HepG2 (cell line): ENCODE measurements around the gene MRPL58. TPM values are rescaled to one million over a fixed set of nuclear protein-coding genes. Genes with fewer than 3 reads are reported as not detected.

Source experiments
- FOSL1 ChIP-seq: sonication (generic); formaldehyde crosslinking; IDR thresholded peaks from 2 replicates; pipeline ENCODE4 v1.9.0; 2021; ENCODE audit warnings: missing genetic modification reagents, borderline replicate concordance
- GLI4 ChIP-seq: sonication (generic); formaldehyde crosslinking; IDR thresholded peaks from 2 replicates; pipeline ENCODE4 v1.5.1; 2020; ENCODE audit warnings: missing genetic modification reagents, mild to moderate bottlenecking, moderate library complexity, borderline replicate concordance
- JDP2 ChIP-seq: sonication (generic); formaldehyde crosslinking; IDR thresholded peaks from 2 replicates; pipeline ENCODE4 v1.8.1; 2022; ENCODE audit warnings: missing genetic modification reagents, borderline replicate concordance
- MBD4 ChIP-seq: IDR thresholded peaks from 2 replicates; pipeline ENCODE4 v1.6.1; 2012; ENCODE audit warnings: low read length, inconsistent platforms, borderline replicate concordance
- MNT ChIP-seq: fragments of 450-650 bp; IDR thresholded peaks from 2 replicates; pipeline ENCODE4 v1.6.1; 2016
- NR2F2 ChIP-seq: IDR thresholded peaks from 2 replicates; pipeline ENCODE4 v1.6.1; 2012; ENCODE audit warnings: low read depth, inconsistent platforms, borderline replicate concordance
- NR2F6 ChIP-seq, 2 experiments: IDR thresholded peaks; 2 replicates each; pipeline ENCODE4 v1.6.1; 2016; ENCODE audit warnings: antibody characterized with exemption in 1 of 2, mild to moderate bottlenecking in 1 of 2
- PRPF4 ChIP-seq: fragments of 200-400 bp; formaldehyde crosslinking; IDR thresholded peaks from 2 replicates; pipeline ENCODE4 v1.6.1; 2016; ENCODE audit warnings: low read length, low read depth; ENCODE audit not compliant: poor library complexity, severe bottlenecking
- SNAPC2 ChIP-seq: sonication (generic); formaldehyde crosslinking; IDR thresholded peaks from 2 replicates; pipeline ENCODE4 v1.8.1; 2022; ENCODE audit warnings: mild to moderate bottlenecking, missing genetic modification reagents
- SUZ12 ChIP-seq: fragments of 150-350 bp; IDR thresholded peaks from 2 replicates; pipeline ENCODE4 v1.6.1; 2014; ENCODE audit warnings: low read depth, low read length
- TEAD3 ChIP-seq: optimal IDR thresholded peaks from 2 replicates; pipeline ENCODE3; 2016; ENCODE audit warnings: borderline replicate concordance
- ZFP36L1 ChIP-seq: sonication (generic); formaldehyde crosslinking; IDR thresholded peaks from 2 replicates; pipeline ENCODE4 v1.8.0; 2022; ENCODE audit warnings: mild to moderate bottlenecking, missing genetic modification reagents, moderate library complexity
- ZMYM2 ChIP-seq: sonication (generic); formaldehyde crosslinking; IDR thresholded peaks from 2 replicates; pipeline ENCODE4 v1.8.0; 2022; ENCODE audit warnings: mild to moderate bottlenecking, missing genetic modification reagents
- ZNF12 ChIP-seq: sonication (generic); formaldehyde crosslinking; IDR thresholded peaks from 2 replicates; pipeline ENCODE4 v1.5.0; 2020; ENCODE audit warnings: missing genetic modification reagents
- ZNF34 ChIP-seq: sonication (generic); formaldehyde crosslinking; IDR thresholded peaks from 2 replicates; pipeline ENCODE4 v1.4.0; 2020; ENCODE audit warnings: mild to moderate bottlenecking, missing genetic modification reagents, borderline replicate concordance
- ZNF552 ChIP-seq: sonication (generic); formaldehyde crosslinking; IDR thresholded peaks from 2 replicates; pipeline ENCODE4 v1.9.0; 2022; ENCODE audit warnings: missing genetic modification reagents, mild to moderate bottlenecking, borderline replicate concordance
- ZNF607 ChIP-seq: sonication (generic); formaldehyde crosslinking; IDR thresholded peaks from 2 replicates; pipeline ENCODE4 v1.5.1; 2020; ENCODE audit warnings: missing genetic modification reagents, mild to moderate bottlenecking, borderline replicate concordance
- ZNF615 ChIP-seq: sonication (generic); formaldehyde crosslinking; IDR thresholded peaks from 2 replicates; pipeline ENCODE4 v1.5.0; 2020; ENCODE audit warnings: mild to moderate bottlenecking, missing genetic modification reagents, borderline replicate concordance
- ZNF740 ChIP-seq: sonication (generic); formaldehyde crosslinking; IDR thresholded peaks from 2 replicates; pipeline ENCODE4 v1.4.0; 2020; ENCODE audit warnings: missing genetic modification reagents
- ZNF747 ChIP-seq: sonication (generic); formaldehyde crosslinking; IDR thresholded peaks from 2 replicates; pipeline ENCODE4 v1.8.1; 2023; ENCODE audit warnings: missing genetic modification reagents, mild to moderate bottlenecking, borderline replicate concordance
- ZNF75D ChIP-seq: sonication (generic); formaldehyde crosslinking; IDR thresholded peaks from 2 replicates; pipeline ENCODE4 v1.8.1; 2023; ENCODE audit warnings: missing genetic modification reagents, mild to moderate bottlenecking, borderline replicate concordance
- ZNF784 ChIP-seq: sonication (generic); formaldehyde crosslinking; IDR thresholded peaks from 2 replicates; pipeline ENCODE4 v1.5.1; 2020; ENCODE audit warnings: missing genetic modification reagents, mild to moderate bottlenecking, borderline replicate concordance
- ZZZ3 ChIP-seq: sonication (generic); formaldehyde crosslinking; IDR thresholded peaks from 2 replicates; pipeline ENCODE4 v1.4.0; 2020; ENCODE audit warnings: missing genetic modification reagents, mild to moderate bottlenecking, borderline replicate concordance
- polyA plus RNA-seq, 8 experiments: library from polyadenylated mRNA; depleted of rRNA in 3 of 8; stranded (reverse) in 7 of 8; unstranded in 1 of 8; fragments of >200 nt; fragmentation: Illumina TruSeq in 4 of 8; extraction: Trizol in 4 of 8; gene quantifications; 2 replicates each; pipeline versions ENCODE4 v1.2.1 to v1.2.3, GENCODE V29; 2011 to 2016; ENCODE audit warnings: low read depth in 4 of 8, missing spikeins in 1 of 8, mixed read lengths in 1 of 8; ENCODE audit not compliant: insufficient read depth in 1 of 8
- total RNA-seq, 5 experiments: library from RNA; depleted of rRNA; stranded (reverse); fragments of >200 nt; fragmentation: Illumina TruSeq; extraction: Trizol; gene quantifications; 2 replicates each; pipeline ENCODE4 v1.2.3, GENCODE V29; 2016; ENCODE audit warnings: low read depth in 1 of 5
- TF ChIP-seq, protein P1 (sequence below): sonication (generic); formaldehyde crosslinking; IDR thresholded peaks from 2 replicates; pipeline ENCODE4 v1.4.0; 2020; ENCODE audit warnings: missing genetic modification reagents, borderline replicate concordance

The MRPL58 gene
- total and polyA plus RNA-seq, 2 of the 13 experiments (the other 11 are each of a cell fraction or from before 2014, with no cell fraction given) = 44.9 to 68.9 TPM

- TF ChIP-seq ZNF615 = peak; percentile 96; the same call in 1 of the 2 replicates
- no peak for TF ChIP-seq NR2F6 (IDR thresholded peaks at IDR 0.05)
- TF ChIP-seq NR2F6 (CRISPR knock-in tag; IDR thresholded peaks at IDR 0.05) = no peak; the same call in 1 of the 2 replicates
- TF ChIP-seq ZMYM2 (CRISPR knock-in tag) = peak; percentile 80
- TF ChIP-seq TEAD3 (CRISPR knock-in tag) = peak; percentile 86
- TF ChIP-seq JDP2 (CRISPR knock-in tag) = no peak
- 0 out of 2 replicates have a peak, but pooled peaks have one; percentile 15 for TF ChIP-seq SUZ12
- TF ChIP-seq, protein P1, sequence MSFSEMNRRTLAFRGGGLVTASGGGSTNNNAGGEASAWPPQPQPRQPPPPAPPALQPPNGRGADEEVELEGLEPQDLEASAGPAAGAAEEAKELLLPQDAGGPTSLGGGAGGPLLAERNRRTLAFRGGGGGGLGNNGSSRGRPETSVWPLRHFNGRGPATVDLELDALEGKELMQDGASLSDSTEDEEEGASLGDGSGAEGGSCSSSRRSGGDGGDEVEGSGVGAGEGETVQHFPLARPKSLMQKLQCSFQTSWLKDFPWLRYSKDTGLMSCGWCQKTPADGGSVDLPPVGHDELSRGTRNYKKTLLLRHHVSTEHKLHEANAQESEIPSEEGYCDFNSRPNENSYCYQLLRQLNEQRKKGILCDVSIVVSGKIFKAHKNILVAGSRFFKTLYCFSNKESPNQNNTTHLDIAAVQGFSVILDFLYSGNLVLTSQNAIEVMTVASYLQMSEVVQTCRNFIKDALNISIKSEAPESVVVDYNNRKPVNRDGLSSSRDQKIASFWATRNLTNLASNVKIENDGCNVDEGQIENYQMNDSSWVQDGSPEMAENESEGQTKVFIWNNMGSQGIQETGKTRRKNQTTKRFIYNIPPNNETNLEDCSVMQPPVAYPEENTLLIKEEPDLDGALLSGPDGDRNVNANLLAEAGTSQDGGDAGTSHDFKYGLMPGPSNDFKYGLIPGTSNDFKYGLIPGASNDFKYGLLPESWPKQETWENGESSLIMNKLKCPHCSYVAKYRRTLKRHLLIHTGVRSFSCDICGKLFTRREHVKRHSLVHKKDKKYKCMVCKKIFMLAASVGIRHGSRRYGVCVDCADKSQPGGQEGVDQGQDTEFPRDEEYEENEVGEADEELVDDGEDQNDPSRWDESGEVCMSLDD (CRISPR knock-in tag) = peak; percentile 94
- TF ChIP-seq ZNF747 = peak; percentile 96
- TF ChIP-seq ZNF34 = peak; percentile 98
- TF ChIP-seq GLI4 (CRISPR knock-in tag) = peak; percentile 77; the same call in 1 of the 2 replicates
- peak; percentile 20; the same call in 1 of the 2 replicates for TF ChIP-seq MNT
- TF ChIP-seq SNAPC2 (CRISPR knock-in tag) = no peak
- peak; percentile 83; the same call in 1 of the 2 replicates for TF ChIP-seq ZNF607 (CRISPR knock-in tag)
- TF ChIP-seq FOSL1 (CRISPR knock-in tag) = no peak; the same call in 1 of the 2 replicates
- TF ChIP-seq ZZZ3 (CRISPR knock-in tag) = peak; percentile 89; the same call in 1 of the 2 replicates
- TF ChIP-seq NR2F2 = peak; percentile 50; the same call in 1 of the 2 replicates
- TF ChIP-seq ZNF12 = no peak; the same call in 1 of the 2 replicates
- no peak for TF ChIP-seq MBD4
- TF ChIP-seq ZFP36L1 (CRISPR knock-in tag) = peak; percentile 96
- no peak for TF ChIP-seq ZNF75D
- peak; percentile 93 for TF ChIP-seq ZNF552 (CRISPR knock-in tag)
- peak; percentile 99 for TF ChIP-seq ZNF784
- no peak for TF ChIP-seq PRPF4
- TF ChIP-seq ZNF740 (CRISPR knock-in tag) = no peak; the same call in 1 of the 2 replicates
Observed at GRCh38 chr17:75012346-75013091, at the start of gene MRPL58 (continued).
